ENCODE measurements around the gene GSN. TPM values are rescaled to one million over a fixed set of nuclear protein-coding genes. Genes with fewer than 3 reads are reported as not detected.

The GSN gene
- total RNA-seq, 3 donors from 2014 or later: 1,290 to 13,922 (median 1,437) TPM

DNA sequence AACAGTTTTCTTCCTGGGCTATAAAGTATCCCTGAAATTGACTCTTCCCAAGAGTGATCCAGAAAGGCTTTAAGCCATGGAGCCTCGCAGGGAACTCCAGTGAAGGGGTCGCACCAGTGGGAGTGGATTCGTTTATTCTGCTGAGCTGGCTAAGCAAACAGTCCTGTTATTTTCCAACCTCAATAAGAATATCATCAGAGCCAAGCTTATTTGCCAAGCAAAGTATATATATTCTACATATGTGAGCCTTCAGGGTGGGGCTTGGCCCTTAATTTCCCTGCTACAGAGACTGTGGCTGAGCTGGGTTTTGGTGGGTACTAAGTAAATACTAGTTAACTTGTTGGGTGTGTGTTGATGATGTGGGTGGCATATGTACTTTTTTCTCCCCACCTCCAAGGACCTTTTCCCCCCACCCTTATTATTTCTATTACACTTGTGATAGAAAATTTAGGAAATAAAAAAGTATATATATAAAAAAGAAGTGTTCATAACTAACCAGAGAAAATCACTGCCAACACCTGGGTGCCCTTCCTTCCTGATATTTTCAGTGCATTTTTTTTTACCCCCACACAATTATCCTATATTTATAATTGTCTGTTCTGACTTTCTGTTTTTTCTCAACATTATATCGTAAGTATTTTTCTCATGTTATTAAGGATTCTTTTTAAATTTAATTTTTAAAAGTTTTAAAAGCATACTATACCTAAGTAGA is 5.3 kb downstream of the GSN start:
- peak overlapping the region; percentile 93 for H3K27ac ChIP-seq
- H3K27me3 ChIP-seq: no peaks in the 10 kb centered on the region
- no peaks in the 10 kb centered on the region for H3K9me3 ChIP-seq
- no peak overlapping the region for H3K4me3 ChIP-seq
- H3K4me1 ChIP-seq: peaks cover 15 to 32% of the 10 kb centered on the region in 2 donors
- H3K36me3 ChIP-seq: no peaks in the 10 kb centered on the region
- intact Hi-C loops (cut with DNase I; ENCODE audit: low total_unique reads): no loop called here
- TF ChIP-seq POLR2A (IDR thresholded peaks at IDR 0.05) (no peak), CTCF (IDR thresholded peaks at IDR 0.05) (no peak), POLR2AphosphoS5 (IDR thresholded peaks at IDR 0.05) (no peak)
- no peak for DNase-seq (ENCODE audit: low spot score in 2 of 2)

GRCh38 chr9:121274851-121275250 is 6.9 kb downstream of the GSN start:
- TF ChIP-seq CTCF (IDR thresholded peaks at IDR 0.05) (no peak), POLR2AphosphoS5 (IDR thresholded peaks at IDR 0.05) (no peak), POLR2A (IDR thresholded peaks at IDR 0.05) (no peak)
- Histone ChIP-seq H3K9me3 (no peaks in the 10 kb centered on the region), H3K36me3 (no peaks in the 10 kb centered on the region), H3K27me3 (no peaks in the 10 kb centered on the region), H3K27ac (peak overlapping the region; percentile 62 to 99), H3K4me3 (no peak overlapping the region), H3K4me1 (peaks cover 22 to 42% of the 10 kb centered on the region in 2 donors)
- intact Hi-C loops (cut with DNase I; ENCODE audit: low total_unique reads): no loop called here
- DNase-seq (ENCODE audit: low spot score in 2 of 2): no peak

DNA sequence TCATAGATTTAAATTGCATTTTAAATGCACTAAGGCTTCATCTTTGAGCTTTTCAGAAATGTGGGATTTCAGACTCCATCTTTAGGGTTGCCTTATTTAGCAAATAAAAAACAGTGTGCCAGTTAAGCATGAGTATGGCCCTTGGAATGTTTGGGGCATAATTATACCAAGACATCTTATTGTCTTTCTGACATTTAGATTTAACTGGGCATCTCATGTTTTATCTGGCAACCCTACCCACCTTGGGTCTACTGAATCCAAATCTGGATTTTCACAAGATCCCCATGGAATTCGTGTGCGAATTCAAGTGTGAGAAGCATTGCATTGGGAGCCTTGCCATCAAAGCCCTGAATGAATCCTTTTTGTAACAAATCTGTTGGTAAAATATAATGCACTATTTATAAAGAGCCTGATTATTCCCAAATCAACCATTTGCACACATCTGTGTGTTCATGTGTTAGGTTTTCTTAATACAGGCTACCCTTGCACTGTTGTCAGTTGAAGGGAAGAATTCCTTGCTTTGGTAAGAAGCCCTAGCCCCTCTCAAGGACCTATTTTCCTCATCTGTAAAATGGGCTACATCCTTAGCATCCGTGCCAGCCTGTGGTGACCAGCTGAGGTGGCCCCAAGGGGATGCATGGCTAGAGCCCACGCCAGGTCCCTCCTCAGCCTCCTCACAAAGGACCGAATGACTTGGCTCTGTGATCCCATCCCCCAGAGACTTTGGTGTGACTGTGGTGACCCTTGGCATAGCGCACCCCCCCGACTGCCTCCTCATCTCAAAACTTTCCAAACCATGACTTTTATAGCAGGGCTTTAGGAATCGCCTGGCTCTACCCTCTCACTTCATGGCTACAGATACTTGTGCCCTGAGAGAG is 8.1 kb downstream of the GSN start:
- Histone ChIP-seq H3K27ac (peak overlapping the region; percentile 77 to 99), H3K4me1 (peaks cover 28 to 43% of the 10 kb centered on the region in 2 donors), H3K4me3 (no peak overlapping the region), H3K27me3 (no peaks in the 10 kb centered on the region), H3K9me3 (no peaks in the 10 kb centered on the region), H3K36me3 (no peaks in the 10 kb centered on the region)
- TF ChIP-seq POLR2A (IDR thresholded peaks at IDR 0.05) (no peak), CTCF (IDR thresholded peaks at IDR 0.05) (no peak), POLR2AphosphoS5 (IDR thresholded peaks at IDR 0.05) (no peak)
- no peak for DNase-seq (ENCODE audit: low spot score in 2 of 2)
- intact Hi-C loops (cut with DNase I; ENCODE audit: low total_unique reads): no loop called here

DNA sequence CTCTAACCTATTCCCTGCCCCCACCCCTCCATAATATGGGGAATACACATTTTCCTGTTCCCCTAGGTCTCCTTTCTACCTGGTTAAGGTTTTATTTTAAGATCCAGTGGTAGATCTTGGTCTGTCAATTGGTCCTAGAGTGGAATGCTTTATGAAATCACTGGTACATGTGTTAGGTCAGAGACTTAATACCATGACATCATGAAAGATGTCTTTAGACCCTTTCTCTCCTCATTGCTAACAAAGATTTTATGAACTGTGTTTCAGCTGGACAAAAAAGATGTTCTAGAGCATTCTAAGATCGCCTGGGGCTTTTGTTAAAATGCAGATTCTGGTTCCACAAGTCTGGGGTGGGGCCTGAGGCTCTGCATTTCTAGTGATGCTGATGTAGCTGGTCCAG is 9.1 kb downstream of the GSN start:
- no peak for DNase-seq (ENCODE audit: low spot score in 2 of 2)
- intact Hi-C loops (cut with DNase I; ENCODE audit: low total_unique reads): no loop called here
- Histone ChIP-seq H3K27ac (peak overlapping the region; percentile 98 to 99), H3K4me3 (no peak overlapping the region), H3K27me3 (no peaks in the 10 kb centered on the region), H3K9me3 (no peaks in the 10 kb centered on the region), H3K4me1 (peaks cover 34 to 43% of the 10 kb centered on the region in 2 donors), H3K36me3 (no peaks in the 10 kb centered on the region)
- no peak for TF ChIP-seq POLR2AphosphoS5 (IDR thresholded peaks at IDR 0.05)
- no peak for TF ChIP-seq CTCF (IDR thresholded peaks at IDR 0.05)
- no peak for TF ChIP-seq POLR2A (IDR thresholded peaks at IDR 0.05)

Measured in breast epithelium (tissue), 4 donors.